ENCODE measurements around the gene PLCL2.

The PLCL2 gene

GRCh38 chr3:17023006-17023664 is 138.4 kb downstream of the PLCL2 start:
- DNase-seq = no peak

GRCh38 chr3:17025594-17026139 is 140.9 kb downstream of the PLCL2 start:
- no peak for DNase-seq

GRCh38 chr3:17027318-17027717 is 142.6 kb downstream of the PLCL2 start:
- DNase-seq = no peak

GRCh38 chr3:17028363-17028762 is 143.6 kb downstream of the PLCL2 start:
- DNase-seq = no peak

- no peak for DNase-seq
Observed at GRCh38 chr3:17030438-17030837, 145.7 kb downstream of the PLCL2 start.

- DNase-seq = no peak
Observed at GRCh38 chr3:17030956-17031652, 146.3 kb downstream of the PLCL2 start.

GRCh38 chr3:17032407-17033034 is 147.8 kb downstream of the PLCL2 start:
- peak; percentile 7 to 39 for DNase-seq

DNA sequence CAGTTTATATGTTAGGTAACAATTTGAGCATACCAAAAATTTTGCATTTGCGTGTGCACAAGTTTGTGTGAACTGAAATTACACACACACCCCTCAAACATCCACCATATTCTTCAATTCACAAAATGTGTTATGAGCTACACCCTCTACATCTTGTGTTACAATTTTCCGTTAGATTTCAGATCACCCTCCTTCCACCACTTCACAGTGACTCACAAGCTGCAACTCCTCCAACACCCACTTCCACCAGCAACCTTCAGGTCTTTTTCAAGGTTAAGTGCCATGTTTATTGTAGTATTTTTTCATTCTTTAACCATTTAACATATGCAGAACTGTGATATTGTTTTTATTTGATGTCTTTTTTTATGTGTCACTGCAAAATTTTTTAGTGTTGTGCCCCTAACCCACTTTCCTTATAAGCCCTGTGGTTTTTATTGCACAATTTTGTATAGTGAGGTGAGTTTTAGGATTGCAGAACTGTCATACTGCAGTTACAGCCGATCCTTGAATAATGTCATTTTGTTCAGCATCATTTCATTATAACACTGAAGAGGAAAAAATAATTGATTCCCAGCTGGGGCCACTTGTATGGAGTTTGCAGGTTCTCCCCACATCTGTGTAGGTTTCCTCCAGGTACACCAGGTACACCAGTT is 148.9 kb downstream of the PLCL2 start:
- peak; percentile 58 to 61 for DNase-seq

GRCh38 chr3:17035033-17035432 is 150.3 kb downstream of the PLCL2 start:
- peak; percentile 76 to 81 for DNase-seq

GRCh38 chr3:17035966-17036365 is 151.2 kb downstream of the PLCL2 start:
- DNase-seq = no peak

DNA sequence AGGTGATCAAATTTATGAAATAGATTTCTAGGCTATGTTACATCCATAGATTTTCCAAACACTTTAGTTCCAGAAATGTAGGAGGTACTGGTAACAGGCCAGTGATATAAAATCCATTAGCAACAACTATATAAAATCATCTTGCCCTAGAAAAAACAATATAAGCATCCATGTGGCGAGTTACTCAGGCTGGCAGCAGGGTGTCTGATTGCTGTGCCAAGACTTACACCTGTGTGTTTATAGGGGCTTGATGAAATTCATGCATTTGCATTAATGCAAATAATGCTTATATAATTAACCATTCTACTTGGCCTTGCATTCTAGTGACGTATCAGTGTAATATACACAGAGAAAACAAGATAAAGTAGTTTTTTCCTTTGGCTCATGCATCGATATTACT is 153.4 kb downstream of the PLCL2 start:
- DNase-seq = no peak

DNA sequence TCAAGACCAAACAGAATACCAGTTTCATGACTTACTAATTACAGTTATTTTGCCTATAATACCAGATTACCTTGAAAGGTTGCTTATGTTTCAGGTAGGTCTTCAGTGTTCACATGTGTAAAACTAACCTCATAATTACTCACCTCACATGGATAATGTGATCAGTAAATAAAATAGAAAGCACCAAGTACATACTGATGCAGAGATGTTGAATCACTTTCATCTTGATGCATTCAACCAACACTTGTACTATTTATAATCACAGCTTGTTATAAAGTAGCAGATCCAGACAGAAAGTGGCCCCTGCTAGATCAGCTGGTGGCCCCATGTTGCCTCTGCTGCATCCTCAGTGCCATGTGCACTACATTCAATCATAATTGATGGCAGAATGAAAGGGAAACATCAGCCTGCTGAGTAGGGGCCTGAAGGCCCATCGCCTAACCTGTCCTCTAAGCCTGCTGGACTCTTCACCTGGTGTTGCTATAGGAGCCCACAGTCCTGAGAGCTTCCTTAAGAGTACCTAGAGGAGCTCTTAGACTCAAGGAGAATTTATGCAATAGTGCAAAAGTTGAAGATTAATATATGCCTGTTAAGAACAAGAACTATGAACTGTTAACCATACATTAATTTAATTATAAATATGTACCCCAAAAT is 154.3 kb downstream of the PLCL2 start:
- no peak for DNase-seq

DNA sequence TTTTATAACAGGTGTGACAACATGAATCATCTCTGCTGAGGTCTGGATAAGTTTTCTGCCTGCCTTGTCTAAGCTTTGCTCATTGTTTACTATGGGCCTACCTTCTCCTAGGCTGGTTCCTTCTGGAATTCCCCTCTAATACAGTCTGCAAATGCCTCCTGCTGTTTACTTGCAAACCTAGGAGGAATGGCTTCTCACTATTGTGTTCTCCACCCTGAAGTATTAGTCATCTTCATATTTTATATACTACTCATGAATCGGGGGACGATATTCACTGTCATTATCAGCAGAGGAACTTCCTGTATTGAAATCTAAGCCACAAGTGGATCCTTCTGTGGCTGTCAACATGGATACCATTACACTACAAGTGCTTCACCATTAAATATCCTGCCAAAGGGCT is 154.8 kb downstream of the PLCL2 start:
- peak in 1 of 2 experiments; percentile 6 for DNase-seq

- no peak for DNase-seq
Observed at GRCh38 chr3:17040322-17040989, 155.7 kb downstream of the PLCL2 start.

DNA sequence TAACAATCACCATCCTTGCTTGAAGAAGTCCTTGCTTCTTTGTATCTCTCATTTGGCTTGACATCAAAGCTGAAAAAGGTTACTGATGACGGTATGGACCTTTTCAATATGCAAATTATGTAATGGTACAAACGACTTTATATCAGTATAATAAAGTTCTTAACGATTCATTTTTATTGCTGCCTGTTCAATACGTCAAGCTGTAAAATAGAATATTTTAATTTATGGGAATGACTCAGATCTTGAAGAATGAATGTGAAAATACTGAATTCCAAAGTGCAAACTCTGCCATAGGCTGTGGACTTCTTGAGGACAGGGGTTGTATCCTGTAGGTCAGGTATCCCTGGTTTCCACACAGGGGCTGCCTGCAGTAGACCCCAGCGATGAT is 156.2 kb downstream of the PLCL2 start:
- DNase-seq = no peak

DNA sequence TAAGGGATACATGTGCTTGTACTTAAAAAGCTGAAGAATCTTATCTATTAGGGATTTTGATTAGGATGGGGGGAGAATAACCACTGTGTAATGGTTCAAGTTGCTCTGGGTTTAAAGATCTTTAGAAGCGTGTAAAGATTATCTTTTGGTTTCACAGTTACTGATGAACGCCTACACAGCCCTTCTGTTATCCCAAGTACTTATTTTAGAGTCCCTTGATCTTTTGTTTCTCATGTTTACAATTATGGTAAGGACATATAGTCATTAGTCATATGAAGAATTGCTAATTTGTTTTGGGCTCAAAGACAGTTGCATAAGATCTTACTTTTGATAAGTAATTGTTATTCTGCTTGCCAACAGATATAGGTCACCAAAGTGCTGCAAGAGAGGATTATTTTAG is 160.1 kb downstream of the PLCL2 start:
- DNase-seq = no peak

GRCh38 chr3:17045705-17046104 is 160.9 kb downstream of the PLCL2 start:
- DNase-seq = no peak

DNA sequence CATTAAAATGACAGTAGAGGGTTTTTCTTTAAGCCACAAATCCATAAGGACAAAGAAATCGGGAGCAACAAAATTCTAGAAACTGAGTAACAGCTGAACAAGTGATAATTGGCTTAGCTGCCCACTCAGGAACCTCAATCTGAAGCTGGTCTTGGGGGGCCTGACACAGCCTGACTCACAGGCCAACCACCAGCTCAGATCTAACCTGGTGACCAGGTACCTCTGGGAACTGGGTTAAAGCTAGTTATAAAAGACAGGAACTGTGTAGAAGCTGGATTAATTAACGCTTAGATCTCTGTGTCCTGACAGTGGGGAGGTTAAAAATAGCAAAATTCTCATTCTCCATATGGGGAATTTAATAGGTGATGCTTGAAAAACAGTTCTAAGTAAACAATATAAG is 161.9 kb downstream of the PLCL2 start:
- no peak for DNase-seq

GRCh38 chr3:17047162-17047561 is 162.4 kb downstream of the PLCL2 start:
- DNase-seq = no peak

GRCh38 chr3:17047894-17048293 is 163.1 kb downstream of the PLCL2 start:
- no peak for DNase-seq

GRCh38 chr3:17050071-17050470 is 165.3 kb downstream of the PLCL2 start:
- no peak for DNase-seq

DNA sequence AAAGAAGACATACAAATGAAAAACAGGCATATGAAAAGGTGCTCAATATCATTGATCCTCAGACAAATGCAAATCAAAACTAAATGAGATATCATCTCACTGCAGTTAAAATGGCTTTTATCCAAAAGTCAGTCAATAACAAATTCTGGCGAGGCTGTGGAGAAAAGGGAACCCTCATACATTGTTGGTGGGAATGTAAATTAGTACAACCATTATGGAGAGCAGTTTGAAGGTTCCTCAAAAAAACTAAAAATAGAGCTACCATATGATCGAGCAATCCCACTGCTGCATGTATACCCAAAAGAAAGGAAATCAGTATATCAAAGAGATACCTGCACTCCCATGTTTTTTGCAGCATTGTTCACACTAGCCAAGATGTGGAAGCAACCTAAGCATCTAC is 165.8 kb downstream of the PLCL2 start:
- DNase-seq = no peak
